Ovary (tissue), 10 donors: ENCODE results near the gene VSIG10. TPM values are rescaled to one million over a fixed set of nuclear protein-coding genes. Genes with fewer than 3 reads are reported as not detected.
A peak's percentile ranks its signal among the peaks of the same experiment; 100 is the strongest.

Source experiments
- DNase-seq, 5 donors: peaks; one replicate each; pipeline ENCODE4 v3.0.0-alpha.2; 2019 to 2020
- H3K27ac ChIP-seq, 2 donors: fragments of 200-600 bp; one replicate each; pipeline versions ENCODE4 v1.5.1 to v1.8.0; 2019 to 2022
- H3K27me3 ChIP-seq: fragments of 200-600 bp; one replicate; pipeline ENCODE4 v1.8.0; 2022
- H3K36me3 ChIP-seq: fragments of 200-600 bp; sonication (generic); one replicate; pipeline ENCODE4 v1.5.1; 2019
- H3K4me1 ChIP-seq: one replicate; pipeline ENCODE4 v1.8.1; 2013; ENCODE audit warnings: mild to moderate bottlenecking, moderate library complexity; ENCODE audit not compliant: insufficient read depth
- H3K4me3 ChIP-seq: fragments of 200-600 bp; sonication (generic); one replicate; pipeline ENCODE4 v1.5.1; 2017
- H3K9me3 ChIP-seq, 2 donors: fragments of 200-600 bp in 1 of 2; sonication (generic) in 1 of 2; one replicate each; pipeline versions ENCODE4 v1.5.1 to v1.8.1; 2013 to 2019; ENCODE audit warnings: mild to moderate bottlenecking in 1 of 2, moderate library complexity in 1 of 2
- CTCF ChIP-seq, 3 donors: fragments of 450-650 bp in 2 of 3; fragments of 200-600 bp in 1 of 3; IDR thresholded peaks; one replicate each; pipeline versions ENCODE4 v1.5.1 to v1.8.0; 2016 to 2022; ENCODE audit warnings: antibody characterized with exemption in 3 of 3, mild to moderate bottlenecking in 1 of 3
- EP300 ChIP-seq: sonication (generic); formaldehyde crosslinking; IDR thresholded peaks from one replicate; pipeline ENCODE4 v1.6.1; 2017; ENCODE audit warnings: antibody characterized with exemption
- POLR2A ChIP-seq: fragments of 450-650 bp; IDR thresholded peaks from one replicate; pipeline ENCODE4 v1.6.1; 2017; ENCODE audit warnings: antibody characterized with exemption, mild to moderate bottlenecking, moderate library complexity
- WGBS, 3 donors: extraction: QIAGEN DNeasy Blood & Tissue Kit in 1 of 3; methylation state at CpG; one replicate each; pipeline versions ENCODE4 v1.1.5 to v1.1.7; 2013 to 2017; 5-methylcytosine and 5-hydroxymethylcytosine counted together
- intact Hi-C, 4 donors: fragments of 100-400 bp; cut with DNase I; formaldehyde crosslinking; loops; one replicate each; pipeline versions ENCODE4 v1.11.0 to v1.15.1; 2022 to 2023
- long read RNA-seq, 3 donors: library from polyadenylated mRNA in 2 of 3; unstranded in 2 of 3; transcript quantifications; one replicate each; pipeline ENCODE4 v2.0.0 and lab custom pipeline, GENCODE V29; 2021 to 2026
- polyA plus RNA-seq, 2 donors: library from polyadenylated mRNA; stranded (reverse); fragments of 200-250 nt in 1 of 2; fragments of 350-450 nt in 1 of 2; fragmentation: Illumina TruSeq in 1 of 2; extraction: RNeasy Lipid Tissue Mini Kit (QIAGEN cat#74804) in 1 of 2; gene quantifications; one replicate each; pipeline ENCODE4 v1.2.3, GENCODE V29; 2013 to 2014
- total RNA-seq, 7 donors: library from RNA; depleted of rRNA in 2 of 7; stranded (reverse); fragments of >200 nt in 2 of 7; fragmentation: NEBNext Ultra II Directional in 3 of 7; extraction: Animal tissue kit (Norgen Biotek cat#: 25700) in 3 of 7; gene quantifications; one replicate each; pipeline versions ENCODE4 v1.1.0 to v1.2.4, GENCODE V29; 2016 to 2023
- donor health status: DM: no; HTN: no; CAD: no; lungs with moderate emphysema.
- donor health status: DM: no; HTN: no; CAD: no.
- donor health status: Bipolar disorder and iron deficiency.
- donor health status: DM: yes; HTN: yes; CAD: no.
- donor health status: DM: no; HTN: no; CAD: no.
- donor health status: DM: yes; HTN: yes; CAD: no.

The VSIG10 gene
- total RNA-seq (10 to 100 TPM; 24.7 to 33.6 (median 27.8) TPM), polyA plus RNA-seq (10 to 100 TPM; 22.2 to 29.1 TPM)
- long read RNA-seq, donor 1, transcript VSIG10-209 (2 exons, 730 nt): major isoform, 8 of 20 reads
- long read RNA-seq, donor 1, partial matches to known transcripts: 2 of 20 reads
- long read RNA-seq, donor 1, other reads (novel, unspliced or antisense): 9 of 20 reads
- long read RNA-seq, donor 2, partial matches to known transcripts: 0 of 7 reads
- long read RNA-seq, donor 2, other reads (novel, unspliced or antisense): 0 of 7 reads
- long read RNA-seq, donor 3, transcript VSIG10-209 (2 exons, 730 nt): major isoform, 6 of 20 reads
- long read RNA-seq, donor 3, partial matches to known transcripts: 3 of 20 reads
- long read RNA-seq, donor 3, other reads (novel, unspliced or antisense): 9 of 20 reads

GRCh38 chr12:118103601-118104382 is at the start of gene VSIG10:
TSS of gene VSIG10 (minus strand) at chr12:118104011. CDS start at chr12:118103671, 340 bp downstream.
- whole genome bisulfite sequencing, 3 donors: 0 to 1% (median 0%) methylated on average over 26 to 75 of the region's 75 CpGs
- Histone ChIP-seq H3K27ac (peak within 1 kb of the TSS; percentile 78 to 82), H3K4me1 (peaks cover 2% of the 10 kb centered on the region), H3K36me3 (no peaks in the 10 kb centered on the region), H3K4me3 (peak within 1 kb of the TSS; percentile 94), H3K9me3 (no peaks in the 10 kb centered on the region), H3K27me3 (no peaks in the 10 kb centered on the region)
- DNase-seq: peak; percentile 64 to 80 (median 68)
- no peak for TF ChIP-seq EP300
- peak; percentile 8 for TF ChIP-seq POLR2A
- intact Hi-C loops: loop anchor here in 1 of 4 donors (5.0 kb wide), 1 partner anchor 41 kb away; the partner anchor contains the start of gene WSB2

- WGBS, 3 donors: 69 to 76% (median 73%) methylated on average over 5 of the region's 5 CpGs
- Histone ChIP-seq H3K4me3 (no peak overlapping the region), H3K27ac (no peak overlapping the region), H3K4me1 (no peaks in the 10 kb centered on the region), H3K9me3 (no peaks in the 10 kb centered on the region), H3K27me3 (no peaks in the 10 kb centered on the region), H3K36me3 (no peaks in the 10 kb centered on the region)
- TF ChIP-seq EP300 (no peak), CTCF (IDR thresholded peaks at IDR 0.05) (no peak), POLR2A (no peak)
- no peak for DNase-seq
- intact Hi-C loops: no loop called here
Measured at GRCh38 chr12:118151755-118152154, 47.9 kb upstream of the VSIG10 start.

- H3K27ac ChIP-seq: no peak overlapping the region
- no peaks in the 10 kb centered on the region for H3K36me3 ChIP-seq
- TF ChIP-seq EP300: no peak
- DNase-seq: no peak
- no peaks in the 10 kb centered on the region for H3K4me1 ChIP-seq
- H3K9me3 ChIP-seq: no peaks in the 10 kb centered on the region
- no peak overlapping the region for H3K4me3 ChIP-seq
- H3K27me3 ChIP-seq: no peaks in the 10 kb centered on the region
- WGBS, 3 donors: 45 to 55% (median 50%) methylated on average over 7 of the region's 7 CpGs
- intact Hi-C loops: no loop called here
Measured at GRCh38 chr12:118150625-118151024, 46.8 kb upstream of the VSIG10 start.

GRCh38 chr12:118148287-118148686 is 44.5 kb upstream of the VSIG10 start:
- WGBS, 3 donors: 95% methylated on average over 5 of the region's 5 CpGs
- no peak overlapping the region for H3K27ac ChIP-seq
- TF ChIP-seq CTCF (IDR thresholded peaks at IDR 0.05): no peak
- TF ChIP-seq POLR2A: no peak
- DNase-seq: no peak
- intact Hi-C loops: no loop called here
- H3K36me3 ChIP-seq: no peaks in the 10 kb centered on the region
- H3K4me3 ChIP-seq: no peak overlapping the region
- no peaks in the 10 kb centered on the region for H3K9me3 ChIP-seq
- no peaks in the 10 kb centered on the region for H3K27me3 ChIP-seq
- H3K4me1 ChIP-seq: no peaks in the 10 kb centered on the region

- Histone ChIP-seq H3K27ac (no peak overlapping the region), H3K27me3 (no peaks in the 10 kb centered on the region), H3K4me1 (no peaks in the 10 kb centered on the region), H3K36me3 (no peaks in the 10 kb centered on the region), H3K4me3 (no peak overlapping the region), H3K9me3 (no peaks in the 10 kb centered on the region)
- TF ChIP-seq EP300 (no peak), POLR2A (no peak), CTCF (IDR thresholded peaks at IDR 0.05) (no peak)
- DNase-seq: no peak
- WGBS, 3 donors: 79 to 85% (median 84%) methylated on average over 9 of the region's 9 CpGs
- intact Hi-C loops: no loop called here
Measured at GRCh38 chr12:118145798-118146156, 42.0 kb upstream of the VSIG10 start.
